Naive thymus-derived CD4-positive, alpha-beta T cell (primary cell): ENCODE data around the gene BMPR1B. TPM values are rescaled to one million over a fixed set of nuclear protein-coding genes. Genes with fewer than 3 reads are reported as not detected.

Source experiments
- ATAC-seq: fragments of 150-1000 bp; cut with Tn5 transposase; 2 replicates; pipeline ENCODE4 v1.10.0; 2021; ENCODE audit warnings: mild to moderate bottlenecking, moderate library complexity
- CTCF ChIA-PET: fragments of 350-600 bp; sonication (Branson Sonifier 250); formaldehyde crosslinking; loops from one replicate; lab custom pipeline; 2021; ENCODE audit warnings: antibody characterized with exemption; lab: Charles Lee
- POLR2A ChIA-PET: fragments of 350-600 bp; sonication (Branson Sonifier 250); formaldehyde crosslinking; loops from one replicate; lab custom pipeline; 2021; ENCODE audit warnings: antibody characterized with exemption, inconsistent platforms; lab: Charles Lee
- DNase-seq, 9 donors: peaks; one replicate each; pipeline versions ENCODE4 v3.0.0 to v3.0.0-alpha.2; 2020 to 2022; ENCODE audit warnings: mixed read lengths in 1 of 9
- H3K27ac ChIP-seq: one replicate; pipeline ENCODE4 v1.7.0; 2013; ENCODE audit warnings: mild to moderate bottlenecking, low read depth, low read length, moderate library complexity
- H3K27me3 ChIP-seq, 2 donors: one replicate each; pipeline ENCODE4 v1.7.0; 2013; ENCODE audit warnings: low read length in 2 of 2, mild to moderate bottlenecking in 2 of 2, moderate library complexity in 2 of 2; ENCODE audit not compliant: control insufficient read depth in 2 of 2, insufficient read depth in 2 of 2
- H3K36me3 ChIP-seq, 3 experiments: 1 replicate in 2 of 3; 2 replicates in 1 of 3; pipeline ENCODE4 v1.7.0; 2013; ENCODE audit warnings: low read length in 3 of 3, mild to moderate bottlenecking in 3 of 3, moderate library complexity in 1 of 3; ENCODE audit not compliant: insufficient read depth in 3 of 3, control insufficient read depth in 2 of 3
- H3K4me1 ChIP-seq, 2 donors: one replicate each; pipeline ENCODE4 v1.7.0; 2013; ENCODE audit warnings: low read length in 2 of 2, mild to moderate bottlenecking in 2 of 2, moderate library complexity in 1 of 2; ENCODE audit not compliant: control insufficient read depth in 2 of 2, insufficient read depth in 2 of 2
- H3K4me3 ChIP-seq: 2 replicates; pipeline ENCODE4 v1.7.0; 2013; ENCODE audit warnings: mild to moderate bottlenecking, low read length
- H3K9me3 ChIP-seq, 3 experiments: 1 replicate in 2 of 3; 2 replicates in 1 of 3; pipeline ENCODE4 v1.7.0; 2013; ENCODE audit warnings: low read length in 3 of 3; ENCODE audit not compliant: control insufficient read depth in 2 of 3
- H3K27ac Mint-ChIP-seq, 9 donors: one replicate each; pipeline ENCODE4 v1.8.0; 2020 to 2022; ENCODE audit warnings: mixed read lengths in 9 of 9, mild to moderate bottlenecking in 8 of 9, moderate library complexity in 5 of 9, inconsistent platforms in 2 of 9
- H3K27me3 Mint-ChIP-seq, 5 donors: one replicate each; pipeline ENCODE4 v1.8.0; 2021 to 2022; ENCODE audit warnings: mixed read lengths in 5 of 5, mild to moderate bottlenecking in 1 of 5
- H3K36me3 Mint-ChIP-seq, 5 donors: one replicate each; pipeline ENCODE4 v1.8.0; 2020 to 2022; ENCODE audit warnings: mixed read lengths in 5 of 5, mild to moderate bottlenecking in 3 of 5, inconsistent platforms in 1 of 5
- H3K4me1 Mint-ChIP-seq, 7 donors: one replicate each; pipeline ENCODE4 v1.8.0; 2020 to 2022; ENCODE audit warnings: mixed read lengths in 7 of 7, mild to moderate bottlenecking in 3 of 7, inconsistent platforms in 1 of 7
- H3K4me3 Mint-ChIP-seq, 10 donors: one replicate each; pipeline ENCODE4 v1.8.0; 2020 to 2022; ENCODE audit warnings: mild to moderate bottlenecking in 10 of 10, mixed read lengths in 10 of 10, moderate library complexity in 6 of 10, inconsistent platforms in 2 of 10
- H3K9me3 Mint-ChIP-seq, 11 donors: one replicate each; pipeline ENCODE4 v1.8.0; 2020 to 2022; ENCODE audit warnings: mixed read lengths in 11 of 11, mild to moderate bottlenecking in 4 of 11, inconsistent platforms in 1 of 11, moderate library complexity in 1 of 11
- intact Hi-C, 2 donors: fragments of 100-400 bp; cut with micrococcal nuclease; formaldehyde crosslinking; loops; one replicate each; pipeline ENCODE4 v1.15.1; 2023
- polyA plus RNA-seq, 2 donors: library from polyadenylated mRNA; unstranded; fragments of 300-500 nt; fragmentation: Illumina TruSeq; gene quantifications; one replicate each; pipeline ENCODE4 v1.2.3, GENCODE V29; 2021
- total RNA-seq, 6 experiments: library from RNA in 5 of 6; stranded (reverse) in 5 of 6; gene quantifications; 1 replicate in 5 of 6; 2 replicates in 1 of 6; pipeline ENCODE4 v1.2.3 and lab custom pipeline; 2021 to 2026

Gene BMPR1B
- total and polyA plus RNA-seq, 7 experiments from 2014 or later = 0.07 to 0.14 (median 0.11) TPM; not detected in 3

DNA sequence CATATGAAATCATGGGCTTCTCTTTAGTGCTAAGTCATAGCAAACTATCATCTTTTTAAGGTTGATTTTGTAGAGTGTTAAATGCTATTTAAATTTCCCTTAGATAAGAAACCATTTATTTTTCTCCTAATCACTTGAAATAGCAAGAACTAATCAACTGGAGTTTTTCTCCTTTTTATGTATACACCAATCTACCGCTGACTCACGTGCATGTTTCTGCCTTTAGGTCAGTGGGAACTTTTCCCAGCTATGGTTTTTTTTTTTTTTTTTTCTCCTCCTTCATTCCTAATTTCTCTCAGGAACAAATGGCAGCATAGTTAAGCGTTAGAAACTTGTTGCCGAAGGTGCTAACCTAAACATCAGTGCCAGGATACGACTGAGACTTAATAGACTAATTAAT lies 176.4 kb downstream of the BMPR1B start:
- ATAC-seq = no peak
- H3K4me1 Mint-ChIP-seq = no peaks in the 10 kb centered on the region
- Histone ChIP-seq H3K9me3 (no peaks in the 10 kb centered on the region), H3K4me3 (no peak overlapping the region), H3K27me3 (no peaks in the 10 kb centered on the region), H3K36me3 (no peaks in the 10 kb centered on the region), H3K27ac (no peak overlapping the region), H3K4me1 (no peaks in the 10 kb centered on the region)
- intact Hi-C loops = no loop called here
- H3K9me3 Mint-ChIP-seq = peaks cover 0 to 4% (median 0%) of the 10 kb centered on the region in 11 donors
- DNase-seq = no peak
- CTCF ChIA-PET = no interaction called here
- H3K27ac Mint-ChIP-seq = no peak overlapping the region
- no peaks in the 10 kb centered on the region for H3K36me3 Mint-ChIP-seq
- H3K4me3 Mint-ChIP-seq = no peak overlapping the region
- POLR2A ChIA-PET = no interaction called here
- H3K27me3 Mint-ChIP-seq = peaks cover 0 to 5% (median 0%) of the 10 kb centered on the region in 5 donors

DNA sequence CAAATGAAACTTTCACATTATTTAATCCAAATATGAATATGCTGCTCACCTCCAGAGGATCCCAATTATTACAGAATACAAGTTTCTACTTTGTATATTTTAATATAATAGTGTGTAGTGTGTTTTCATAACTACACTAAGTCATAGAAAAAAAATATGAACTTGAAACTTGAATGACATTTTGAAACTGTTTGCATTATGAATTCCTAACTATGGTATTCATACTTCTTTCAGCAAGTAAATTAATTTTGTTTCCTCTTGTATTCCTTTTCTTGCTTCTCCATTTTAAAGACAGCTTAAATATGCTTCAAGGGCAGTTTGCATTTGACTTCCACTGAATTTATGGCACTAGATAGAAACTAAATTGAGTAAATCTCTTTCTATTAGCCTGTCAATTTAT lies 177.1 kb downstream of the BMPR1B start:
- Mint-ChIP-seq H3K36me3 (no peaks in the 10 kb centered on the region), H3K27ac (no peak overlapping the region), H3K27me3 (peaks cover 0 to 5% (median 0%) of the 10 kb centered on the region in 5 donors), H3K4me3 (no peak overlapping the region), H3K4me1 (no peaks in the 10 kb centered on the region), H3K9me3 (peaks cover 0 to 4% (median 0%) of the 10 kb centered on the region in 11 donors)
- H3K36me3 ChIP-seq = no peaks in the 10 kb centered on the region
- DNase-seq = no peak
- H3K4me3 ChIP-seq = no peak overlapping the region
- ATAC-seq = no peak
- no peaks in the 10 kb centered on the region for H3K27me3 ChIP-seq
- H3K4me1 ChIP-seq = no peaks in the 10 kb centered on the region
- no peaks in the 10 kb centered on the region for H3K9me3 ChIP-seq
- CTCF ChIA-PET = no interaction called here
- intact Hi-C loops = no loop called here
- POLR2A ChIA-PET = no interaction called here
- no peak overlapping the region for H3K27ac ChIP-seq

DNA sequence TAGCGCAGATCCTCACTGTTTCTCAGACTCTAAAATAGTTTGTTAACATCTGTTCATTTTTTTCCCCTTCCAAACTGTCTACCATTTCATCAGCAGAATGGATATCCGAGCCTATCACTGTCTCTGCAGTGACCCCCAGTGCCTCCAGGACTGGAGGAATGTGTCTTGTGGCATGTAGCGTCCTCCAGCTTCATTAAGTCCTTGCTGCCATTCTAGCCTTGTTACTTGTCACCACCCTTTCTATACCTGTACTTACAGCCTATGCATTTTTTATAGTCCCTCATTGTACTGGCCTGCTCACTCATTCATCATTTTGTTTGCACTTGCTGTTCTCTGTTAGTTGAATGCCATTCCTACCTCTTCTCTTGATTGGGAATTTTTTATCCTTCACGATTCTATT lies 179.1 kb downstream of the BMPR1B start:
- no peak overlapping the region for H3K27ac ChIP-seq
- peaks cover 0 to 4% (median 0%) of the 10 kb centered on the region in 11 donors for H3K9me3 Mint-ChIP-seq
- no peak overlapping the region for H3K4me3 ChIP-seq
- ATAC-seq (no peak), DNase-seq (no peak)
- H3K36me3 ChIP-seq = no peaks in the 10 kb centered on the region
- no peak overlapping the region for H3K27ac Mint-ChIP-seq
- no peaks in the 10 kb centered on the region for H3K27me3 ChIP-seq
- H3K36me3 Mint-ChIP-seq = no peaks in the 10 kb centered on the region
- CTCF ChIA-PET = no interaction called here
- POLR2A ChIA-PET = no interaction called here
- no peaks in the 10 kb centered on the region for H3K4me1 Mint-ChIP-seq
- H3K9me3 ChIP-seq = no peaks in the 10 kb centered on the region
- intact Hi-C loops = no loop called here
- H3K4me3 Mint-ChIP-seq = no peak overlapping the region
- peaks cover 0 to 5% (median 0%) of the 10 kb centered on the region in 5 donors for H3K27me3 Mint-ChIP-seq
- no peaks in the 10 kb centered on the region for H3K4me1 ChIP-seq

DNA sequence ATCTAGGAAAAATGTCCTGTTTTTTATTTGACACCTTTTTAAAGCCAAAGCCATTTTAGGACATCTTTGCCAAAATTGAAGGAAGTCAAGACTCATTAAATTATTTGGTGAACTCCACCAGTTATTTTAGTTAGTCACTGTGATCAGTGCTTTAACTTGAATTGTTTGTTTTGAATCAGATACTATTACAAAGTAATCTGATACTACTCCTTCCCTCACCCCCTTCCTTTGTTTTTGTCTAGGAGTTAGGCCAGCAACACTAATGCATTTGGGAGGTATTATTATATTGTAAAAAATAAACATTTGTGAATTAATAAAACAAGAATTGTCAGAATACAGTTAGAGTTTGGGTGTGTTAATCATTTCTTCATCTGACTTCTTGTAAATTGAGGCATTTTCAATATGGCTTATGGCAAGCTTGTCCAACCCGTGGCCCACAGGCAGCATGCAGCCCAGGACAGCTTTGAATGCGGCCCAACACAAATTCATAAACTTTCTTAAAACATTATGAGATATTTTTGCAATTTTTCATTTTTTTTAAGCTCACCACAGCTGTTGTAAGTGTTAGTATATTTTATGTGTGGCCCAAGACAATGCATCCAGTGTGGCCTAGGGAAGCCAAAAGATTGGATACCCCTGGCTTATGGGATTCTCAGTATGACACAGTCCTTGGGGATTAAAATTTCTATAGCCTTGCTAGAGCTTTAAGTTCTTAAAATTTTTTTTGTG lies 182.2 kb downstream of the BMPR1B start:
- Mint-ChIP-seq H3K4me1 (no peaks in the 10 kb centered on the region), H3K9me3 (peaks cover 0 to 4% (median 0%) of the 10 kb centered on the region in 11 donors), H3K4me3 (no peak overlapping the region), H3K36me3 (no peaks in the 10 kb centered on the region), H3K27ac (no peak overlapping the region), H3K27me3 (peaks cover 0 to 5% (median 0%) of the 10 kb centered on the region in 5 donors)
- Histone ChIP-seq H3K4me1 (no peaks in the 10 kb centered on the region), H3K27me3 (no peaks in the 10 kb centered on the region), H3K4me3 (no peak overlapping the region), H3K9me3 (no peaks in the 10 kb centered on the region), H3K27ac (no peak overlapping the region), H3K36me3 (no peaks in the 10 kb centered on the region)
- intact Hi-C loops = no loop called here
- ATAC-seq (no peak), DNase-seq (no peak)
- POLR2A ChIA-PET = no interaction called here
- CTCF ChIA-PET = no interaction called here

DNA sequence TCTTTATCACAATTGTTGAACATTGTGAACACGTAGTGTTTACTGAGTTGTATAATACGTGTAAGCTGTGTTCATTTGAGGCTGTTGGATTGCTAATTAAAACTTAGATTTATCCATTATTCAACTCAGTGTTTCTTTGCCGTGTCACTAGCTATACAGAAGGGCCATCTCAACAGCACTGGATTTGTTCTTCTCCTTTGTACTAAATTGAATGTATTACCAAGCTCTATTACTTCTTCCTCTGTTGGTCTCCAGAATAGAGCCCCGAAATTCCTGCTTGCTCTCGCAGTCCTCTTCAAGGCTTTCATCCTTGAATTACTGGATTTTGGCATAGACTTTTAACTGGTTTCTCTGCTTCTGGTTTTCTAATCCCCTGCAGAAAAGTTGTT lies 182.8 kb downstream of the BMPR1B start:
- no peaks in the 10 kb centered on the region for H3K4me1 ChIP-seq
- no peaks in the 10 kb centered on the region for H3K36me3 ChIP-seq
- no peaks in the 10 kb centered on the region for H3K27me3 ChIP-seq
- H3K36me3 Mint-ChIP-seq = no peaks in the 10 kb centered on the region
- DNase-seq (no peak), ATAC-seq (no peak)
- ChIA-PET POLR2A (no interaction called here), CTCF (no interaction called here)
- H3K4me3 ChIP-seq = no peak overlapping the region
- H3K27ac Mint-ChIP-seq = no peak overlapping the region
- H3K4me1 Mint-ChIP-seq = no peaks in the 10 kb centered on the region
- H3K27ac ChIP-seq = no peak overlapping the region
- H3K9me3 ChIP-seq = no peaks in the 10 kb centered on the region
- H3K9me3 Mint-ChIP-seq = peaks cover 0 to 4% (median 0%) of the 10 kb centered on the region in 11 donors
- intact Hi-C loops = no loop called here
- no peak overlapping the region for H3K4me3 Mint-ChIP-seq
- H3K27me3 Mint-ChIP-seq = peaks cover 0 to 5% (median 0%) of the 10 kb centered on the region in 5 donors

DNA sequence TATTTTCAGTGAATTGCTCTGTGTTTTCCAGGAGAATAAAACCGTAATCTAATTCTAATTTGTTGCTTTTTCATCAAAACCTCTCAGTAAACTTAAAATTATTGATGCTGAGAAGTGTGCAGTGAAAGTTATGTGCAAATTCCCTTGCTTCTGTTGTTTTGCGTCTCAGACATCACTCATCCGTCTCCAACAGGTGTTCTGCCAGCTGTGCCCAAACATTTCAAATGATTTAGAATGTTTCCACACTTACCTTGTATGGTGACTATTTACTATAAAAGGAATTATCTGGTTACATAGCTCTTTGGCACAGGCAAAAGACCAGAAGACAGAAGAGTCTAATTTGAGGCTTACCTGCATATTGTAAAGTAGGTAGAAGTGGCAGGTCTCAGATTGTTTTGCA lies 184.0 kb downstream of the BMPR1B start:
- CTCF ChIA-PET = no interaction called here
- H3K9me3 Mint-ChIP-seq = peaks cover 0 to 3% (median 0%) of the 10 kb centered on the region in 11 donors
- no peaks in the 10 kb centered on the region for H3K4me1 ChIP-seq

DNA sequence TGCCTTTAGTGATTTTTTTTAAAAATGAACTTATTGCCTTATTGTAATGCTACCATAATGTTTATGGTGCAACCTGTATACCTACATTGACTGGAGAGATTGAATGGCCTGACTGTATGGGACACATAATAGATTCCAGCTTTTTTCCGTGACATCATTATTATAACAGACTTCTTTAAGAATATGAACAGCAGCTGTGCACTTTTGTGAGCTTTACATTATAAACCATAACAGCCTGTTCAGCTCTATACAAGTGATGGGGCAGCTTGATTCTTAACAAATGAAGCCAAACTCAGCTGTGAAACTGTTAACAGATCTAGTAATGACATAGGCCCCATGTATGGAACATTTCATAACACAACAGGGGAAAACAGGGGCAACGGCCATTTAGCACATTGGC lies 187.0 kb downstream of the BMPR1B start:
- Mint-ChIP-seq H3K4me3 (no peak overlapping the region), H3K36me3 (no peaks in the 10 kb centered on the region), H3K4me1 (no peaks in the 10 kb centered on the region), H3K9me3 (peaks cover 0 to 2% (median 0%) of the 10 kb centered on the region in 11 donors), H3K27me3 (no peaks in the 10 kb centered on the region), H3K27ac (no peak overlapping the region)
- Histone ChIP-seq H3K27ac (no peak overlapping the region), H3K36me3 (no peaks in the 10 kb centered on the region), H3K27me3 (no peaks in the 10 kb centered on the region), H3K4me3 (no peak overlapping the region), H3K9me3 (no peaks in the 10 kb centered on the region), H3K4me1 (no peaks in the 10 kb centered on the region)
- intact Hi-C loops = no loop called here
- ChIA-PET CTCF (no interaction called here), POLR2A (interaction anchor here (0.6 kb wide), 1 partner anchor 199 kb away, joined by 3 read pairs; no protein-coding TSS in a partner anchor)
- ATAC-seq = no peak
- no peak for DNase-seq

More for the DNA sequence above, 184.0 kb downstream of the BMPR1B start:
- POLR2A ChIA-PET = no interaction called here
- no peak for DNase-seq
- no peak for ATAC-seq
- Mint-ChIP-seq H3K27me3 (peaks cover 0 to 4% (median 0%) of the 10 kb centered on the region in 5 donors), H3K27ac (no peak overlapping the region), H3K4me1 (no peaks in the 10 kb centered on the region), H3K36me3 (no peaks in the 10 kb centered on the region), H3K4me3 (no peak overlapping the region)
- no peaks in the 10 kb centered on the region for H3K36me3 ChIP-seq
- no peak overlapping the region for H3K4me3 ChIP-seq
- intact Hi-C loops = no loop called here
- H3K27me3 ChIP-seq = no peaks in the 10 kb centered on the region
- no peaks in the 10 kb centered on the region for H3K9me3 ChIP-seq
- no peak overlapping the region for H3K27ac ChIP-seq
